Measurements from ENCODE around the gene SPPL2C. TPM values are rescaled to one million over a fixed set of nuclear protein-coding genes. Genes with fewer than 3 reads are reported as not detected.

SPPL2C gene, protein sequence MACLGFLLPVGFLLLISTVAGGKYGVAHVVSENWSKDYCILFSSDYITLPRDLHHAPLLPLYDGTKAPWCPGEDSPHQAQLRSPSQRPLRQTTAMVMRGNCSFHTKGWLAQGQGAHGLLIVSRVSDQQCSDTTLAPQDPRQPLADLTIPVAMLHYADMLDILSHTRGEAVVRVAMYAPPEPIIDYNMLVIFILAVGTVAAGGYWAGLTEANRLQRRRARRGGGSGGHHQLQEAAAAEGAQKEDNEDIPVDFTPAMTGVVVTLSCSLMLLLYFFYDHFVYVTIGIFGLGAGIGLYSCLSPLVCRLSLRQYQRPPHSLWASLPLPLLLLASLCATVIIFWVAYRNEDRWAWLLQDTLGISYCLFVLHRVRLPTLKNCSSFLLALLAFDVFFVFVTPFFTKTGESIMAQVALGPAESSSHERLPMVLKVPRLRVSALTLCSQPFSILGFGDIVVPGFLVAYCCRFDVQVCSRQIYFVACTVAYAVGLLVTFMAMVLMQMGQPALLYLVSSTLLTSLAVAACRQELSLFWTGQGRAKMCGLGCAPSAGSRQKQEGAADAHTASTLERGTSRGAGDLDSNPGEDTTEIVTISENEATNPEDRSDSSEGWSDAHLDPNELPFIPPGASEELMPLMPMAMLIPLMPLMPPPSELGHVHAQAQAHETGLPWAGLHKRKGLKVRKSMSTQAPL
- polyA plus RNA-seq = not detected

DNA sequence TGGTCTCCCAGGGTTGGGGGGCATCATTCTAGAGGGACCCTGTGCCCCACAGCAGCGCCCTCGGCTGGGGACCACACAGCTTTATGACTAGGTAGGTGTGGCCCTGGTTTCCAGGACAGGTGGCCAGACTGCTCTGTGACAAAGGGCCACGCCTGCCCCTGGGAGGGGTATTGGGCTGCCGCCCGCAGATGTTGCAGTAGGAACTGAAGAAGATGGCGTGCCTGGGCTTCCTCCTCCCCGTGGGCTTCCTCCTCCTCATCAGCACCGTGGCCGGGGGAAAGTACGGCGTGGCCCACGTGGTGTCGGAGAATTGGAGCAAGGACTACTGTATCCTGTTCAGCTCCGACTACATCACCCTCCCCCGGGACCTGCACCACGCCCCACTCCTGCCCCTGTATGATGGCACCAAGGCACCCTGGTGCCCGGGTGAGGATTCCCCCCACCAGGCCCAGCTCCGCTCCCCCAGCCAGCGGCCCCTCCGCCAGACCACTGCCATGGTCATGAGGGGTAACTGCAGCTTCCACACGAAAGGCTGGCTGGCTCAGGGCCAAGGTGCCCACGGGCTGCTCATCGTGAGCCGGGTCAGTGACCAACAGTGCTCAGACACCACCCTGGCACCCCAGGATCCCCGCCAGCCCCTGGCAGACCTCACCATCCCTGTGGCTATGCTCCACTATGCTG lies at the start of gene SPPL2C:
TSS of gene SPPL2C (plus strand) at position 187 of the 681 bp plus-strand sequence. CDS start at position 213, 26 bp downstream.
- H3K9me3 Mint-ChIP-seq = no peaks in the 10 kb centered on the region
- H3K4me1 Mint-ChIP-seq = no peaks in the 10 kb centered on the region
- no peak for DNase-seq
- H3K27me3 Mint-ChIP-seq (ENCODE audit: low read depth in 3 of 3) = peaks cover 1 to 6% (median 2%) of the 10 kb centered on the region in 3 donors
- no peak within 1 kb of the TSS for H3K27ac Mint-ChIP-seq
- no peaks in the 10 kb centered on the region for H3K36me3 Mint-ChIP-seq
- no peak within 1 kb of the TSS for H3K4me3 Mint-ChIP-seq

DNA sequence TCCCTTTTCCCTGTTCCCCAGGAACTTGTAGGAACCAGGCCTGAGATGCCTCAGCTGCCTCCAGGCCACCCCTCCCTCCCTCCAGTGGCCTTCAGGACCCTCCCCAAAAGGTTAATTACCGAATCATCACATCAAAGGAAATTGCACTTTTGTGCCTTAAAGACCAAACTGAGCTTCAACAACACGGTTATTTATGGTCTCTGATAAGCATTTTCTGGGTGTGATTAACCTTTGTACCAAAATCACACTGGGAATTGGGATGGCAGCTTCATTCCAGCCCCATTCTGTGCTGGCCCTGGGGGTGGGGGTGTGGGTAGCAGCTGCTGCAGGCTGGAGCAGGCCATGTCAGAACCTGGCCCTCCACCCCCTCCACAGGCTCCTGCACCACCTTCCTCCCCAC lies 43.9 kb upstream of the SPPL2C start:
- DNase-seq = no peak
- no peaks in the 10 kb centered on the region for H3K36me3 Mint-ChIP-seq
- H3K27me3 Mint-ChIP-seq (ENCODE audit: low read depth in 3 of 3) = peaks cover 2 to 5% (median 4%) of the 10 kb centered on the region in 3 donors
- H3K27ac Mint-ChIP-seq = no peak overlapping the region
- H3K9me3 Mint-ChIP-seq = no peaks in the 10 kb centered on the region
- no peak overlapping the region for H3K4me3 Mint-ChIP-seq
- H3K4me1 Mint-ChIP-seq = no peaks in the 10 kb centered on the region

DNA sequence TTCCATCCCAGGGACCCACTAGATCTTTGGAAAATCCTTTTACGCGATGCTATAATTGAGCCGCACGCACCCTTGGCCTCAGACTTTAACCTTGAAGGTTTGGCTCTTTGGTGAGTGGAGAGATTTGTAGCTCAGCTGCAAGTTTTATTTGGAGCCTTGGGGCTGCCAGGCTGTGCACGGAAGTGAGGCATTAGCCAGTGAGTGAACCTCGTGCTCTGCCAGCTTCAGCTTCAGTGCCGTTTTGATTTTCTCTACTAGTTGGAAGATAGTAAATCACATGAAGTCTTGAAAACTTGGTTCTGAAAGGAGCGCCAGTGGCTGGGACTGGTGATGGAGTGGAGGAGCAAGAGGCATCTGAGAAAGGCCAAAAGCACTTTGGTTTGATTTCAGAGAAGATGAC lies 43.3 kb upstream of the SPPL2C start:
- Mint-ChIP-seq H3K27ac (no peak overlapping the region), H3K27me3 (ENCODE audit: low read depth in 3 of 3) (peaks cover 2 to 5% (median 4%) of the 10 kb centered on the region in 3 donors), H3K4me3 (no peak overlapping the region), H3K9me3 (no peaks in the 10 kb centered on the region), H3K36me3 (no peaks in the 10 kb centered on the region), H3K4me1 (no peaks in the 10 kb centered on the region)
- no peak for DNase-seq

DNA sequence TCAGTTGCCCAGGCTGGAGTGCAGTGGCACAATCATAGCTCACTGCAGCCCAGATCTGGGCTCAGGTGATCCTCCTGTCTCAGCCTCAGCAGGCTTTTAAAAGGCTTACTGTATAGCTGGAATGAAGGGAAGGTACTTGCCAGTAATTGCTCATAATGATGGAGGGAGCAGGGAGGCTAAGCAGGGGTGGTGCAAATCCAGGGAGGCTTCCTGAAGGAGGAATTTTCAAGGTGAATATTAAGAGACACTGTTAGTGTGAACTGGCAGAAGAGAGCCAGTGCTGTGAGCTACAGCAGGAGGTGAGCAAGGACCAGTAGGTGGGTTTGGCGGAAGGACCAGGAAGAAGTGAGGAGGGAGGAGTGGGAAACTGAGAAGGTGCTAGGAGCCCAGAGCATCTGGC lies 35.8 kb upstream of the SPPL2C start:
- DNase-seq = no peak
- H3K4me3 Mint-ChIP-seq = no peak overlapping the region
- H3K4me1 Mint-ChIP-seq = no peaks in the 10 kb centered on the region

DNA sequence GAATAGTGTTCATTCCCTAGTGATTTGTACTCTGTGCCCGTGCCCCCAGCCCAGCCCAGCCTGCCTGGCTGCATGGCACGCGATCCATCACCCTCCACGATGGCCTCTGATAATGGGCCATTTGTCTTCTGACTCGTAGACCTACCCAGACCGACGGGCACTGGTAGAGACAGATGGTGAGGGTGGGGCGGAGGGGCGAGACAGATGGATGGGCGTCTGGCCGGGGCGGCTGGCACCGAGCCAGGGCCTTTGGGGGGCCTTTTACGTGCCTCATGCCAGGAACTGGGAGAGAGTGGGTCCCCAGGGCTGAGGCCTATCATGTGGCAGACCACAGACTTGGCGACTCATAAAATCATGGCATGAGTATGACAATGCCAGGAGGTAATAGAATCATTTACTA lies 35.2 kb upstream of the SPPL2C start:
- no peak overlapping the region for H3K27ac Mint-ChIP-seq
- no peak overlapping the region for H3K4me3 Mint-ChIP-seq
- H3K27me3 Mint-ChIP-seq (ENCODE audit: low read depth in 3 of 3) = peaks cover 1 to 5% (median 3%) of the 10 kb centered on the region in 3 donors
- no peak for DNase-seq
- no peaks in the 10 kb centered on the region for H3K9me3 Mint-ChIP-seq
- H3K36me3 Mint-ChIP-seq = no peaks in the 10 kb centered on the region
- H3K4me1 Mint-ChIP-seq = no peaks in the 10 kb centered on the region

More for the DNA sequence above, 35.8 kb upstream of the SPPL2C start:
- Mint-ChIP-seq H3K27ac (no peak overlapping the region), H3K36me3 (no peaks in the 10 kb centered on the region), H3K27me3 (ENCODE audit: low read depth in 3 of 3) (peaks cover 0 to 5% (median 5%) of the 10 kb centered on the region in 3 donors), H3K9me3 (no peaks in the 10 kb centered on the region)

DNA sequence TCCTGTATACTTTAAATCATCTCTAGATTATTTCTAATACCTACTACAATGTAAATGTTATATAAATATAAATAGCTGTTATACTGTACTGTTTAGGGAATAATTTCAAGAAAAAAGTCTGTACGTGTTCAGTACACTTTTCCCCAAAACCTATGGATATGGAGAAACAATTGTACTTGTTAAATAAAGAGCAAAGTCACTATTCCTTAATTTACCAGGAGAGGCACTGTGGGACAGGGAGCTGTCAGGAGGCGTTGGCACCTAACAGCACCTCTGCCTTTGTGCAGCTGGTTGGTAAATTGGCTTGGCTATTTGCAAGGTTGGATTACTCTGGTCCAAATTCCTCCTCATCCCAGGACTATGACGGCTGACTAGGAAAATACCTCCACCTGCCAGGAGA lies 32.6 kb upstream of the SPPL2C start:
- no peaks in the 10 kb centered on the region for H3K9me3 Mint-ChIP-seq

DNA sequence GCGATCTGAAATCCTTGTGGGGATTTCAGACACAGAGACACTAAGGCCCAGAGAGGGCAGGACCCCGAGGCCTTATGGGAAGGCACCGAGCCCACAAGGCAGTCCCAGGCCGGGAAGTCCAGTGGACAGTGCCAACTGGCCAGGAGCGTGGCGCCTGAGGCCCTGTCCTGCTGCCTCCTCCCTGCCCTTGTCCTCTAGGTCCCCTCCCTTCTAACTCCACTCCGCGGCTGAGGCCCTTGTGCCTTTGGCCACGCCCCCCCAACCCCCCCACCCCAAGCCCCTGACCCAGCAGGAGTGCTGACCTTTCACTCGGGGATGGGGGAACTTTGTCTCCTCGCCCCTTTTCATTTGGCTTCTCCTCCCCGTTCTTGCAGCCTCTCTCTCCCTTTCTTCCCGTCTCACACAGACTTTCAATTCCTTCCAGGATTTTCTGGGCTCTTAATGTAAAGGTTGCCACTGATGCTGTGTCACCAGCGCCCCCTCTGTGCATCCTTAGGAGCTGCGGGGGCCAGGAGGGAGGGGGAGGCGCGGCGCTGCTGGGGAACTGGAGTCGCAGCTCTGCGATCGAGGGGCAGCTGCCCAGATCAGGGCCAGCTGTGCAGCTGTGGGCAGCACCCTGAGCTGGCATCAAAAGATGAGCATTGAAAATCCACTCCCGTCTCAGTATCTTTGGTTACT lies 31.5 kb upstream of the SPPL2C start:
- Mint-ChIP-seq H3K27ac (no peak overlapping the region), H3K27me3 (ENCODE audit: low read depth in 3 of 3) (peaks cover 1 to 6% (median 3%) of the 10 kb centered on the region in 3 donors), H3K4me3 (no peak overlapping the region), H3K4me1 (no peaks in the 10 kb centered on the region), H3K36me3 (no peaks in the 10 kb centered on the region), H3K9me3 (no peaks in the 10 kb centered on the region)
- DNase-seq = no peak

More for the DNA sequence above, 32.6 kb upstream of the SPPL2C start:
- H3K4me3 Mint-ChIP-seq = no peak overlapping the region
- no peak overlapping the region for H3K27ac Mint-ChIP-seq
- H3K36me3 Mint-ChIP-seq = no peaks in the 10 kb centered on the region
- no peaks in the 10 kb centered on the region for H3K4me1 Mint-ChIP-seq
- DNase-seq = no peak
- H3K27me3 Mint-ChIP-seq (ENCODE audit: low read depth in 3 of 3) = peaks cover 1 to 6% (median 3%) of the 10 kb centered on the region in 3 donors

DNA sequence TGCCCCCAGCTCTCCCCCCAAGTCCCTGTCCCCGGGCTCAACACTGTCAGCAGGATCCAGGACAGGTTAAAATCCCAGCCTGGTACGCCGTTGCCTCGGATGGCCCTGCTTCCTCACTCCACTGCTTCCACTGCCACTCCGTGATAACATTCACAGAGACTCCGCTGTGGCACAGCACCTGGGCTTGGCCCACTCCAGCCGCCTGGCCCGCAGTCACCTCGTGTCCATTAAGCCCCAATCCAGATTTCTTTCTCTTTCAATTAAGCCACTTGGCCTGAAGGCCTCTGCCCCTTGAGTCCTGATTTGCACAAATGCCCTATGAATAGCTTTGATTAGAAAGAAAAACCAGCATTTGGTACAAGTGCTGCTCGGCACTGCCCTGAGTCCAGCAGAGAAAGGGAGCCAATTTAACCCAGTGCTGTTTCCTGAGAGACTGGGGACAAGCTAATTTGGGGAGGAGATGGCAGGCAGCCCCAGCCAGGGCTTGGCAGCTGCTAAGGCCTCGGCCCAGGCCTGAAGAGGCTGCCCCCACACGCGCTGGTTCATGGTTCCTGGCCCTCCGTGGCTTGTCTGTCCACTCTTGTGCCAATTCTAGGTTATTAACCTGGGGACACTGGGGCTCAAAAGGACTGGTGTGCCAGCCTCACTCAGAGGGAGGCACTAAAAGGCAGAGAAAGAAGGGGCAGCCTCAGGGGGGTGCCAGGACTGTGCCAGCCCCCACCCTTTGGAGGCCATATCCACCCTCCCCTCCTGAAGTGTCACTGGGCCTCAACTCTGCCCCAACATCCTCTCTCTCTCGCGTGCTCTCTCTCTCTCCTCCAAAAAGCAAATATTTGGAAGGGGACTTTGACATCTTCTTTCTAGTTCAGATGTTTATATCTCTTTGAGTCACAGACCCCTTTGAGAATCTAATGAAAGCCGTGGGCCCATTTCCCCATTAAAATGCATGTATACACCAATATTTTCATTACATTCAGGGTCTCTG lies 29.8 kb upstream of the SPPL2C start:
- DNase-seq = no peak
- no peaks in the 10 kb centered on the region for H3K36me3 Mint-ChIP-seq
- H3K4me1 Mint-ChIP-seq = no peaks in the 10 kb centered on the region
- no peak overlapping the region for H3K4me3 Mint-ChIP-seq
- H3K27ac Mint-ChIP-seq = no peak overlapping the region
- peaks cover 1 to 4% (median 3%) of the 10 kb centered on the region in 3 donors for H3K27me3 Mint-ChIP-seq (ENCODE audit: low read depth in 3 of 3)
- H3K9me3 Mint-ChIP-seq = no peaks in the 10 kb centered on the region

DNA sequence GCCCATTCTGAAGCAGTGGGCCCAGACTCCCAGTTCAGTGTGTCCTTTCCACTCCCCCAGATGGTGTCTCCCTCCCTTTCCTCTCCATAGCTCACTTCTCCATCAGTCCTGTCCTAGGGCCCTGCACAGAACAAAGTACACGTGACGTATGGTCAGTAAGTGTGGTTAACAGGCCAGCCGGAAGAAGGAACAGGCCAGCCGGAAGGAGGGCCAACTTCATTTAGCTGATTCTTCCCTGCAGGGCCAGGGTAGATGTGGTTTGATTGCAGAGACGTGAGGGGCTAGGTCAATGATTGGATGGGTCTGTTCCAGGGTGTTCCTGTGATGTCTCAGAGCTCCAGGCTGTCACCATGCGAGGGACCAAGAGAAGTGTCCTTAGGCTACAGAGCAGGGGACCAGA lies 28.9 kb upstream of the SPPL2C start:
- no peaks in the 10 kb centered on the region for H3K4me1 Mint-ChIP-seq
- no peaks in the 10 kb centered on the region for H3K9me3 Mint-ChIP-seq
- no peak for DNase-seq
- no peaks in the 10 kb centered on the region for H3K36me3 Mint-ChIP-seq
- no peak overlapping the region for H3K4me3 Mint-ChIP-seq
- H3K27ac Mint-ChIP-seq = no peak overlapping the region
- peaks cover 1 to 4% (median 4%) of the 10 kb centered on the region in 3 donors for H3K27me3 Mint-ChIP-seq (ENCODE audit: low read depth in 3 of 3)

DNA sequence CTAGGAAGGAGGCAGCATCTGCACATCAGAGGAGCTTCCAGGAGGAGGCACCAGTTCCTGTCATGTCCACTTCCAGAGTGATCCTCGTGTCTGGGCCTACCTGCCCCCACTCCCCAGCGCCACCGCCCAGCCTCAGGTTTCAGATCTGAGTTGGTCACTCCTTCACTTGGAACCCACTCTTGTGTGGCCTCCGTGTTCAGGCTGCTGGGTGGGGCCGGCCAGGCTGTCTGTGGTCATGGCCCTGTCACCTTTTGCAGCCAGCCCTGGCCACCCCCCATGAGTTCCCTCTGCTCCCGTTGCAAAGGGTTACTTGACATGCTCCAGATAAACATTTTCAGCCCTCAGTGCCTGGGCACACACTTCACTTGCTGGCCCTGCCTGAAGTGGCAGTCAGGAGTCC lies 26.6 kb upstream of the SPPL2C start:
- H3K36me3 Mint-ChIP-seq = no peaks in the 10 kb centered on the region
- no peaks in the 10 kb centered on the region for H3K4me1 Mint-ChIP-seq
- H3K4me3 Mint-ChIP-seq = no peak overlapping the region
- DNase-seq = no peak
- no peak overlapping the region for H3K27ac Mint-ChIP-seq
- peaks cover 1 to 4% (median 2%) of the 10 kb centered on the region in 3 donors for H3K27me3 Mint-ChIP-seq (ENCODE audit: low read depth in 3 of 3)
- no peaks in the 10 kb centered on the region for H3K9me3 Mint-ChIP-seq

DNA sequence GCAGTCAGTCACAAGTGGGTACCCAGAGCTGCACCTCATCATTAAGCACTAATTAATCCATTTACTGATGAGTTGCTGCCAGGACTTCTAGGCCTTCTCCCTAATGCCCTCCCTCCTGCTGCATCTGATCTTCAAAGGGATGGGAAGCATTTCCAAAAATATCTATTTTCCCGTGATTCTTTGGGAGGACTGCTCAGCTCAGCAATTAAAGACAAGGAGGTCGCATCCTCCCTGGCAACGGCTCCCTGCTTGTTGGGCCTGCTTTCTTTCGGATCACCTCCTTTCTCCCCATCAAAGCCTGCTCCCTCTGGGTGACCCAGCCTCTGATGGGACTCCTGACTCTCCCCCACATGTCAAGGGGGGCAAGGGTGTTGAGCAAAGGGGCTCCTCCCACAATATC lies 26.0 kb upstream of the SPPL2C start:
- Mint-ChIP-seq H3K9me3 (no peaks in the 10 kb centered on the region), H3K27ac (no peak overlapping the region), H3K4me3 (no peak overlapping the region), H3K4me1 (no peaks in the 10 kb centered on the region), H3K36me3 (no peaks in the 10 kb centered on the region), H3K27me3 (ENCODE audit: low read depth in 3 of 3) (peaks cover 1 to 2% (median 2%) of the 10 kb centered on the region in 3 donors)
- no peak for DNase-seq

DNA sequence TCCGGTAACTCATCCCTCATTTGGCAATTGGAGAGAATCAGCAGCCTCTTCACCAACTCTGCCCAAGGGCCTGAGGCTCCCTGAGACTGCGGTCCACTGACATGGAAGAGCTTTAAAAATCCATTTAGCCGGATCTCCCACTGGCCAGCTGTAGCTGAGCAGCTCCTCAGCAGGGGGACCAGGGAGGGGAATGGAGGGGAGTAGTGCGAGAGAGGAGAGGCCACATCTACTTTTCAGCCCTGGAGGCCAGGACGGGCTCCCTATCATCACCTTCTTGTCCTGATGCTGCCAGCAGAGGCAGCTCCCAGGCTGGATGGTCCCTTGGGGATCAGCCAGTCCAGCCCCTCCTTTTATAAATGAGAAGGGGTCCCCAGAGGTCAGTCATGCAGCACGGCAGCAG lies 25.0 kb upstream of the SPPL2C start:
- no peak overlapping the region for H3K4me3 Mint-ChIP-seq
- H3K9me3 Mint-ChIP-seq = no peaks in the 10 kb centered on the region
- no peak overlapping the region for H3K27ac Mint-ChIP-seq
- no peak for DNase-seq
- peaks cover 0 to 2% (median under 1%) of the 10 kb centered on the region in 3 donors for H3K27me3 Mint-ChIP-seq (ENCODE audit: low read depth in 3 of 3)
- H3K4me1 Mint-ChIP-seq = no peaks in the 10 kb centered on the region
- H3K36me3 Mint-ChIP-seq = no peaks in the 10 kb centered on the region
